RKO (cell line): Measurements from ENCODE around the gene PSPC1.
"Not testable (repeated sequence)": the region's sequence is repeated elsewhere in the genome, so short reads cannot be mapped to it uniquely, and the experiment has no call there.

Experiments
- DNase-seq: peaks from one replicate; pipeline ENCODE4 v3.0.0-alpha.2; 2016; ENCODE audit warnings: low spot score

PSPC1 gene

GRCh38 chr13:19782727-19783682, at the start of gene PSPC1:
Gene PSPC1 (minus strand): TSS chr13:19782945. CDS start chr13:19782757, 188 bp downstream.
- DNase-seq: peak; percentile 96

GRCh38 chr13:19822673-19823072, 39.9 kb upstream of the PSPC1 start:
- DNase-seq: no peak

- no peak for DNase-seq
Observed at GRCh38 chr13:19818223-19818842, 35.6 kb upstream of the PSPC1 start.

- no peak for DNase-seq
Observed at GRCh38 chr13:19817510-19818158, 34.9 kb upstream of the PSPC1 start.

GRCh38 chr13:19817106-19817505, 34.4 kb upstream of the PSPC1 start:
- no peak for DNase-seq

GRCh38 chr13:19815842-19816241, 33.1 kb upstream of the PSPC1 start:
- not testable (repeated sequence) for DNase-seq

- DNase-seq: no peak
Observed at GRCh38 chr13:19810996-19811881, 28.5 kb upstream of the PSPC1 start.

- DNase-seq: no peak
Observed at GRCh38 chr13:19810151-19810550, 27.4 kb upstream of the PSPC1 start.

GRCh38 chr13:19805765-19806164, 23.0 kb upstream of the PSPC1 start:
- no peak for DNase-seq

- DNase-seq: no peak
Observed at GRCh38 chr13:19795956-19796355, 13.2 kb upstream of the PSPC1 start.

GRCh38 chr13:19794631-19795030, 11.9 kb upstream of the PSPC1 start:
- DNase-seq: no peak

- DNase-seq: no peak
Observed at GRCh38 chr13:19791953-19792537, 9.3 kb upstream of the PSPC1 start.

- peak; percentile 29 for DNase-seq
Observed at GRCh38 chr13:19782049-19782726, 557 bp downstream of the PSPC1 start.

GRCh38 chr13:19781526-19781925, 1.2 kb downstream of the PSPC1 start:
- peak; percentile 14 for DNase-seq

GRCh38 chr13:19780753-19781418, 1.9 kb downstream of the PSPC1 start:
- DNase-seq: not testable (repeated sequence)

GRCh38 chr13:19772306-19772705, 10.4 kb downstream of the PSPC1 start:
- no peak for DNase-seq

GRCh38 chr13:19769854-19770253, 12.9 kb downstream of the PSPC1 start:
- no peak for DNase-seq

GRCh38 chr13:19767966-19768365, 14.8 kb downstream of the PSPC1 start:
- no peak for DNase-seq

GRCh38 chr13:19766591-19766990, 16.2 kb downstream of the PSPC1 start:
- no peak for DNase-seq

GRCh38 chr13:19764237-19764636, 18.5 kb downstream of the PSPC1 start:
- no peak for DNase-seq
